Fibroblast of lung (primary cell): ENCODE measurements around the gene NEURL1. TPM values are rescaled to one million over a fixed set of nuclear protein-coding genes. Genes with fewer than 3 reads are reported as not detected.

Experiments
- DNase-seq, 2 donors: peaks; one replicate each; pipeline versions ENCODE4 v3.0.0 to v3.0.0-alpha.2; 2010; ENCODE audit warnings: low read depth in 2 of 2
- H2AFZ ChIP-seq: 2 replicates; pipeline ENCODE4 v1.5.1; 2012; ENCODE audit warnings: low read length, control low read depth, inconsistent platforms
- H3K27ac ChIP-seq: 2 replicates; pipeline ENCODE4 v1.5.1; 2011; ENCODE audit warnings: low read length, control low read depth; ENCODE audit not compliant: insufficient read depth
- H3K27me3 ChIP-seq: 2 replicates; pipeline ENCODE4 v1.5.1; 2011; ENCODE audit warnings: mild to moderate bottlenecking, low read length; ENCODE audit not compliant: control insufficient read depth, insufficient read depth
- H3K36me3 ChIP-seq: 2 replicates; pipeline ENCODE4 v1.5.1; 2011; ENCODE audit warnings: low read length; ENCODE audit not compliant: control insufficient read depth, insufficient read depth
- H3K4me1 ChIP-seq: 2 replicates; pipeline ENCODE4 v1.5.1; 2011; ENCODE audit warnings: low read length; ENCODE audit not compliant: control insufficient read depth, insufficient read depth; ENCODE audit errors: extremely low read depth
- H3K4me2 ChIP-seq: 2 replicates; pipeline ENCODE4 v1.5.1; 2011; ENCODE audit warnings: low read length, control low read depth; ENCODE audit not compliant: insufficient read depth; ENCODE audit errors: extremely low read depth
- H3K4me3 ChIP-seq, 4 experiments: fragments of 200-600 bp in 1 of 4; sonication (generic) in 1 of 4; replicated peaks in 1 of 4; 2 replicates each; pipeline ENCODE4 v1.5.1; 2011 to 2016; ENCODE audit warnings: low read length in 4 of 4, low read depth in 3 of 4, mild to moderate bottlenecking in 3 of 4, control low read depth in 2 of 4, inconsistent platforms in 1 of 4, mixed read lengths in 1 of 4; ENCODE audit not compliant: insufficient read depth in 1 of 4; ENCODE audit errors: control extremely low read depth in 1 of 4
- H3K79me2 ChIP-seq: 2 replicates; pipeline ENCODE4 v1.5.1; 2012; ENCODE audit warnings: mild to moderate bottlenecking, low read length, inconsistent platforms; ENCODE audit not compliant: control insufficient read depth, insufficient read depth
- H3K9ac ChIP-seq: 2 replicates; pipeline ENCODE4 v1.5.1; 2011; ENCODE audit warnings: mild to moderate bottlenecking, low read length, control low read depth; ENCODE audit not compliant: insufficient read depth
- H3K9me3 ChIP-seq: 2 replicates; pipeline ENCODE4 v1.5.1; 2012; ENCODE audit warnings: low read depth, low read length; ENCODE audit not compliant: control insufficient read depth, insufficient read depth
- H4K20me1 ChIP-seq: 2 replicates; pipeline ENCODE4 v1.5.1; 2011; ENCODE audit warnings: low read length; ENCODE audit not compliant: control insufficient read depth, insufficient read depth; ENCODE audit errors: extremely low read depth
- EZH2 ChIP-seq: IDR thresholded peaks from 2 replicates; pipeline ENCODE4 v1.5.1; 2012; ENCODE audit warnings: low read length, control low read depth, mild to moderate bottlenecking; ENCODE audit errors: missing control alignments
- polyA plus RNA-seq, 2 donors: library from polyadenylated mRNA; depleted of rRNA in 1 of 2; stranded (reverse) in 1 of 2; unstranded in 1 of 2; fragments of >200 nt; gene quantifications; 2 replicates each; pipeline ENCODE4 v1.2.1, GENCODE V29; 2011 to 2012; ENCODE audit warnings: missing spikeins in 1 of 2
- total RNA-seq: library from RNA; depleted of rRNA; stranded (reverse); fragments of >200 nt; gene quantifications from 2 replicates; pipeline ENCODE4 v1.2.1, GENCODE V29; 2014
- TF ChIP-seq, protein P1 (sequence below), 2 donors: IDR thresholded peaks in 1 of 2; conservative IDR thresholded peaks in 1 of 2; 1 replicate in 1 of 2; 2 replicates in 1 of 2; pipeline ENCODE4 v1.5.1; 2011 to 2012; ENCODE audit warnings: low read length in 2 of 2, control low read depth in 1 of 2, inconsistent platforms in 1 of 2, low read depth in 1 of 2, mild to moderate bottlenecking in 1 of 2

Gene NEURL1
- total and polyA plus RNA-seq, 2 donors (not counting 1 experiment from before 2014, with no cell fraction given) = 0.12 TPM; not detected in 1

DNA sequence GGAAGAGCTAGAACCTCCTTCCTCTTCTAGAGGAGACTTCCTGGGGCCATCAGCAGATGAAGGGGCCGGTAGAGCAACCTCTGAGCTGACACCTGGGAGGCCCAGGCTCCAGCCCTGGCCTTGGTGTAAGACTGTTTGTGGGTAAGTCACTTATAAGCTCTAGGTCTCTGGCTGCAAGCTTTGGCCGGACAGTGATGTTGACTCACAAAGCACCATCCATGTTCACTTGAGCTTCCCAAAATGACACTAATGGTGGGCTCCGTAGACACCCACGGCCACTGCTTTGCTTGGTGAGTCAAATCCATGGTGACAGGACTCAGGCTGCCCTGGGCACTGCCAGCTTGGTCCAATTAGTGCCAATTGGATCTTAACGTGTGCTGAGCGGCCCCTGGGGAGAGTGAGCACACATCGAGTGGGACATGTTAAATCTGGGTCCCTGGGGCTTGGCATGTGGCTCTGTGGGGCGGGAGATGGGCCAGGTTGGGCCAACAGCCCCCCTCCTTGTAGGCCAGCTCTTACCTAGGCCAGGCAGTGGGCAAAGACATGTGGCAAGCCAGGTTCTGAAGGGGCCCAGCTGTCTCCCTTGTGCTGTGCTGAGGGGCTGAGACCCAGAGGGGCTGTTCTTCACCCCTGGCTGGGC, 16.7 kb downstream of the NEURL1 start:
- no peak overlapping the region for H3K4me3 ChIP-seq
- H3K4me1 ChIP-seq = no peaks in the 10 kb centered on the region
- no peak overlapping the region for H3K27ac ChIP-seq
- TF ChIP-seq, protein P1, sequence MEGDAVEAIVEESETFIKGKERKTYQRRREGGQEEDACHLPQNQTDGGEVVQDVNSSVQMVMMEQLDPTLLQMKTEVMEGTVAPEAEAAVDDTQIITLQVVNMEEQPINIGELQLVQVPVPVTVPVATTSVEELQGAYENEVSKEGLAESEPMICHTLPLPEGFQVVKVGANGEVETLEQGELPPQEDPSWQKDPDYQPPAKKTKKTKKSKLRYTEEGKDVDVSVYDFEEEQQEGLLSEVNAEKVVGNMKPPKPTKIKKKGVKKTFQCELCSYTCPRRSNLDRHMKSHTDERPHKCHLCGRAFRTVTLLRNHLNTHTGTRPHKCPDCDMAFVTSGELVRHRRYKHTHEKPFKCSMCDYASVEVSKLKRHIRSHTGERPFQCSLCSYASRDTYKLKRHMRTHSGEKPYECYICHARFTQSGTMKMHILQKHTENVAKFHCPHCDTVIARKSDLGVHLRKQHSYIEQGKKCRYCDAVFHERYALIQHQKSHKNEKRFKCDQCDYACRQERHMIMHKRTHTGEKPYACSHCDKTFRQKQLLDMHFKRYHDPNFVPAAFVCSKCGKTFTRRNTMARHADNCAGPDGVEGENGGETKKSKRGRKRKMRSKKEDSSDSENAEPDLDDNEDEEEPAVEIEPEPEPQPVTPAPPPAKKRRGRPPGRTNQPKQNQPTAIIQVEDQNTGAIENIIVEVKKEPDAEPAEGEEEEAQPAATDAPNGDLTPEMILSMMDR (conservative IDR thresholded peaks at IDR 0.05 in 1 of 2, IDR thresholded peaks at IDR 0.05 in 1 of 2; ENCODE audit: low read depth in 1 of 2, low read length in 2 of 2) = no peak
- no peak for TF ChIP-seq EZH2
- H3K36me3 ChIP-seq = no peaks in the 10 kb centered on the region
- peaks cover 22% of the 10 kb centered on the region for H3K27me3 ChIP-seq
- no peaks in the 10 kb centered on the region for H4K20me1 ChIP-seq
- H3K9me3 ChIP-seq = no peaks in the 10 kb centered on the region
- no peak for DNase-seq
- no peaks in the 10 kb centered on the region for H3K79me2 ChIP-seq
- H3K4me2 ChIP-seq = no peak overlapping the region
- H3K9ac ChIP-seq = no peak overlapping the region
- H2AFZ ChIP-seq = no peak overlapping the region

DNA sequence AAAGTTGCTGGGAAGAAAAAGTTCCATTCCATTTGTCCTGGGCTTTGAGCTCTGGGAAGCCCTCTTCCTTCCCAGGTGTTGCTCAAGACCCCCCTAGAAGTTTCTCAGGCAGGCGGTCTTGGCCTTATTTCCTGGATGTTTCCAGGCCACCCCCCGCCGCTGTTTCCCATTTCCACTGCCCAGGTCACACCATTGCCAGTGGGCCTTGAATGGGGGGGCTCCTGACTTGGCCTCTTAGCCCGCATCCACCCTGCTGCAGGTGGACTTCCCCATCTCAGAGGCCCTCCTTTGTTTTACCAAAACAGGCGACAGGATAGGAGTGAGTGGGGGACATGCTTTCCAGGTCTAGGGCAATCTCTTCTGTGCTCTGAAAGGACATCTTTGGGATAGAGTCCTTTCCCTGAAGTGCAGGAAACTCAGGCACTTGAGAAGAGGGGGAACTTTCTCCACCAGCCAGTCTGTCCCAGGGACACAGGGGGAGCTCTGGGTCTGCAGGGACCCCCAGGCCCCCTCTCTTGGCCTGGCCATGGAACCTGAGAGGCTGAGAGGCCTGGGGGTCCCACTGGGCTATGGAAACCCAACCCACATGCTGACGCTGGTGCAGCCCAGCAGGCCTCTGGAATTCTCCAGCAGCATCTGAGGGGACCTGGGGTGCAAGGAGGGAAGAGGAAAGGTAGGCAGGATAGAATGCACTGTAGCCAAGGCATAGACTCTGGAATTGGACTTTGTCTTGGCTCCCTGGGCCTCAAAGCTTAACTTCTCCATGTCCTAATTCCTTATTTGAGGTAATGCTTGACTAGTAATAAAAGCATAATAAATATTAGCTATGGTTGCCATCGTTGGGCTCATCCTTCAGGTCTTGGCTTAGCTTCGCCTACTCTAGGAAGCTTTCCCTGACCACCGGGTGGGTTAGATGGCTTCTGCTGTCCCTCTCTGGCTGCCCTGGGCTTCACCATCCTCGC, 17.6 kb downstream of the NEURL1 start:
- Histone ChIP-seq H3K4me1 (no peaks in the 10 kb centered on the region), H3K4me3 (no peak overlapping the region), H4K20me1 (no peaks in the 10 kb centered on the region), H3K36me3 (no peaks in the 10 kb centered on the region), H3K9ac (no peak overlapping the region), H3K9me3 (no peaks in the 10 kb centered on the region), H2AFZ (no peak overlapping the region), H3K4me2 (no peak overlapping the region), H3K27ac (no peak overlapping the region), H3K27me3 (peaks cover 16% of the 10 kb centered on the region), H3K79me2 (no peaks in the 10 kb centered on the region)
- no peak for DNase-seq
- TF ChIP-seq EZH2 = no peak
- TF ChIP-seq, protein P1 (conservative IDR thresholded peaks at IDR 0.05 in 1 of 2, IDR thresholded peaks at IDR 0.05 in 1 of 2; ENCODE audit: low read depth in 1 of 2, low read length in 2 of 2) = no peak

DNA sequence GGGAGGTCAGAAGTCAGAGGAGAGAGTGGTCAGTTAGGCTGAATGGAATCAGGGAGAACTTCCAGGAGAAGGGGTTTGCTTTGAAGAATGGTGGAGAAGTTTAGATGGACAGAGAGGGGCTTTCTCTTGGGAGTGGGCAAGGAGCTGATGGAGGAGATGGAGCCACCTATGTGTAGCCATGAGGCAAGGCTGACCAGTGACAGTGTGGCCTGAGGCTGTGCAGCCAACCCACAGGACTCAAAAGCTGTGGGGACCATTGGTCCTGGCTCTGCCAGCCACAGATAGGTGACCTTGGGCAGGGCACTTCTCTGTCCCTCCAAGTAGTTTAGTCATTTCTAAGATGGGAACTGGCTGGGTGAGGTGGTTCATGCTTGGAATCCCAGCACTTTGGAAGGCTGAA, 18.7 kb downstream of the NEURL1 start:
- peaks cover 12% of the 10 kb centered on the region for H3K27me3 ChIP-seq
- H3K36me3 ChIP-seq = no peaks in the 10 kb centered on the region

More for the DNA sequence above, 18.7 kb downstream of the NEURL1 start:
- Histone ChIP-seq H2AFZ (no peak overlapping the region), H3K9ac (no peak overlapping the region), H3K4me1 (no peaks in the 10 kb centered on the region), H3K4me3 (no peak overlapping the region), H3K4me2 (no peak overlapping the region), H3K27ac (no peak overlapping the region), H4K20me1 (no peaks in the 10 kb centered on the region), H3K79me2 (no peaks in the 10 kb centered on the region), H3K9me3 (no peaks in the 10 kb centered on the region)
- TF ChIP-seq EZH2 = no peak
- TF ChIP-seq, protein P1 (conservative IDR thresholded peaks at IDR 0.05 in 1 of 2, IDR thresholded peaks at IDR 0.05 in 1 of 2; ENCODE audit: low read depth in 1 of 2, low read length in 2 of 2) = no peak
- DNase-seq = no peak
